Spinal cord (tissue), 10 donors: ENCODE measurements around the gene CPXM2. TPM values are rescaled to one million over a fixed set of nuclear protein-coding genes. Genes with fewer than 3 reads are reported as not detected.

Experiments used
- DNase-seq, 6 donors: peaks; one replicate each; pipeline versions ENCODE4 v3.0.0 to v3.0.0-alpha.2; 2013 to 2015; ENCODE audit warnings: low spot score in 6 of 6, low read depth in 4 of 6
- H3K27ac ChIP-seq: one replicate; pipeline ENCODE4 v1.5.1; 2013; ENCODE audit warnings: low read depth, low read length, control low read depth
- H3K27me3 ChIP-seq: one replicate; pipeline ENCODE4 v1.6.1; 2013; ENCODE audit warnings: low read length; ENCODE audit not compliant: control insufficient read depth, insufficient read depth
- H3K36me3 ChIP-seq: one replicate; pipeline ENCODE4 v1.6.1; 2013; ENCODE audit warnings: low read length; ENCODE audit not compliant: control insufficient read depth, insufficient read depth
- H3K4me1 ChIP-seq: one replicate; pipeline ENCODE4 v1.6.1; 2013; ENCODE audit warnings: low read length; ENCODE audit not compliant: control insufficient read depth, insufficient read depth
- H3K4me3 ChIP-seq: one replicate; pipeline ENCODE4 v1.5.1; 2013; ENCODE audit warnings: low read depth, low read length, control low read depth
- H3K9me3 ChIP-seq: one replicate; pipeline ENCODE4 v1.6.1; 2013; ENCODE audit warnings: low read length; ENCODE audit not compliant: control insufficient read depth, insufficient read depth
- WGBS: methylation state at CpG from one replicate; pipeline ENCODE4 v1.1.5; 2013; ENCODE audit warnings: missing lambda C conversion rate; ENCODE audit not compliant: insufficient coverage; 5-methylcytosine and 5-hydroxymethylcytosine counted together
- polyA plus RNA-seq, 2 donors: library from polyadenylated mRNA; unstranded; fragments of 120-200 nt; gene quantifications; one replicate each; pipeline ENCODE4 v1.2.1, GENCODE V29; 2013; ENCODE audit not compliant: insufficient read length in 2 of 2
- total RNA-seq, 2 donors: library from RNA; depleted of rRNA in 1 of 2; stranded (reverse); fragments of 120-200 nt in 1 of 2; fragments of >200 nt in 1 of 2; gene quantifications; one replicate each; pipeline versions ENCODE4 v1.2.3 to v1.2.4, GENCODE V29; 2013 to 2014
- donor health status: healthy.

The CPXM2 gene
- total and polyA plus RNA-seq, 4 donors: 12.7 to 29.3 (median 25.0) TPM

- Histone ChIP-seq H3K27me3 (peaks cover 16% of the 10 kb centered on the region), H3K4me1 (peaks cover 51% of the 10 kb centered on the region), H3K9me3 (no peaks in the 10 kb centered on the region), H3K36me3 (no peaks in the 10 kb centered on the region), H3K4me3 (no peak overlapping the region), H3K27ac (peak overlapping the region; percentile 44)
- DNase-seq: peak in 3 of 6 donors; percentile 62 to 87 (median 72)
- 53% methylated on average over 8 of the region's 8 CpGs for WGBS
Observed at GRCh38 chr10:123890226-123890625, 1.4 kb downstream of the CPXM2 start.

- Histone ChIP-seq H3K9me3 (no peaks in the 10 kb centered on the region), H3K27me3 (peaks cover 16% of the 10 kb centered on the region), H3K27ac (peak overlapping the region; percentile 2), H3K4me3 (no peak overlapping the region), H3K4me1 (peaks cover 52% of the 10 kb centered on the region), H3K36me3 (no peaks in the 10 kb centered on the region)
- DNase-seq: no peak
- 77% methylated on average over 4 of the region's 4 CpGs for WGBS
Observed at GRCh38 chr10:123889821-123890220, 1.8 kb downstream of the CPXM2 start.

GRCh38 chr10:123888751-123889150 is 2.9 kb downstream of the CPXM2 start:
- no peaks in the 10 kb centered on the region for H3K9me3 ChIP-seq
- no peaks in the 10 kb centered on the region for H3K36me3 ChIP-seq
- H3K4me1 ChIP-seq: peaks cover 54% of the 10 kb centered on the region
- DNase-seq: no peak
- no peak overlapping the region for H3K4me3 ChIP-seq
- no peak overlapping the region for H3K27ac ChIP-seq
- peaks cover 16% of the 10 kb centered on the region for H3K27me3 ChIP-seq
- WGBS: 93% methylated on average over 5 of the region's 5 CpGs

DNA sequence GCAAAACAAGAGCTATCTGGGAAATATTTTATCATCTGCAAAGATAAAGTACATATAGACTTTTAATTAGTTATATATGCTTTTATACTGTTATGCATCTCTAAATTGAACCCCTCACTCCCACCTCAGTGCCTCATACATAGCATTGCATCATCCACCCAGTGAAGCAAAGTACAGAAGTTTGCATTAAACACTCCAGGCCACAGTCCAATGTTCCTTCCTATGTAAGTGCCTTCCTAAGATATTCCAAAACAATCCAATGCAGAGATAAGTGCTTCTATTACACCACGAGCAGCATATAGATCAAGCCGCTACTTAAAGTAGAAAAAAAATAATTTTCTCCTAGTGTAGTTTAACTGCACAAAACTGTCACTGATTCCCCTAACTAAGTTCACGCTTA is 3.4 kb downstream of the CPXM2 start:
- Histone ChIP-seq H3K9me3 (no peaks in the 10 kb centered on the region), H3K27me3 (peaks cover 16% of the 10 kb centered on the region), H3K4me1 (peaks cover 53% of the 10 kb centered on the region), H3K4me3 (no peak overlapping the region), H3K36me3 (no peaks in the 10 kb centered on the region), H3K27ac (no peak overlapping the region)
- no peak for DNase-seq
- WGBS: no CpG with 5 or more reads among the region's 3 CpGs

DNA sequence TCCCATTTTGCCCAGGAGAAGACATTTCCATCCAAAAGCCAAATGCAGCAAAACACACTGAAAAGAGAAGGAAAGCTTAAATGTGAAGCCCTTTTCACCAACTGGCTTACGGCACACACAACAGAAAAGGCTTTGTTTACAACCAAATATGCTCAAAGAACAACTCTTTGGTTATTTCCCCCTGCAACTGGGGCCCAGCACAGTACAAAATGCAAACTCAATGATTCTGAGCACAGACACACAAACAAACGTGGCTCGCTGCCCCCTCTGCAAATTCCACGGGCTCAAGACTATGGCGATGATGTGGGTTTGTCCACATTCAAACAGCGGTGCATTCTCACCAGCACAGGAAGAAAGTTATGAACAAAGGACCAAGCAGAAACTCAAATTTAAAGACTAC is 5.3 kb downstream of the CPXM2 start:
- H3K36me3 ChIP-seq: no peaks in the 10 kb centered on the region
- H3K27ac ChIP-seq: no peak overlapping the region
- peak in 1 of 6 donors; percentile 30 for DNase-seq
- 54% methylated on average over 6 of the region's 6 CpGs for WGBS
- peaks cover 9% of the 10 kb centered on the region for H3K27me3 ChIP-seq
- no peak overlapping the region for H3K4me3 ChIP-seq
- H3K4me1 ChIP-seq: peaks cover 45% of the 10 kb centered on the region
- H3K9me3 ChIP-seq: no peaks in the 10 kb centered on the region

DNA sequence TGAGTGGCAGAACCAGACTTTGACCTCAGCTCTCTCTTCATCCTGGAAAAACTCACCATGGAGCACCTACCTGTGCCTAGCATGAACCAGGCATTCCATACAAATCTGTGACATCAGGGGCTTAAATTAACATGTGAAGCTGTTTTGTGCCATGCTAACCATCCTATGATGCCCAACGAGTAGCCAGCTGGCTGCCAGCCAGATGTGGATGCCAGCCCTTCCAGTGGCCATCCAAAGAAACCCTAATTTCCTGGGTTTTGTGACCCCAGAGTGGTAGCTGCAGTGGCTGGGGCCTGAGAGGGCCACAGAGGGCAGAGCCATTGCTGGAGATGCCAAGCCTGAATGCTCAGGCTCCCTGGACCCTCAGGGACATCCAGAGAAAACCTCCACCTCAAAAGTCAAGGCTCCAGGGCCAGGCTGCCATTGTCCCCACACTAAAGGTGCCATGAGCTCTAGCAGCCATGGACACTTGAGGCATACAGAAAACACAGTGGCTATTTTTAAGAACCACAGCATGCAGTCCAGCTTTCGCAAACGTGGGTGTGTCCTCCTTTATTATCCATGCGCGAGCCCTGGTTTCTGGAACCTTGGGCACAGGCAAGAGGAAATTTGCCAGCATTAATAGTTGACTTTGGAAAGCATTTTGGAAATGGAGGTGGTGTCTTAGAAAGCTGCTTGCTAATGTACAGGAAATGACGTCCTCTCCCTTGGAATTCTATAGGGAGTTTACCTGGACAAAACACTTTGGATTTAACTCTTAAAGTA is 6.0 kb downstream of the CPXM2 start:
- no peaks in the 10 kb centered on the region for H3K36me3 ChIP-seq
- no peak overlapping the region for H3K27ac ChIP-seq
- peak in 1 of 6 donors; percentile 56 for DNase-seq
- H3K9me3 ChIP-seq: no peaks in the 10 kb centered on the region
- H3K27me3 ChIP-seq: peaks cover 2% of the 10 kb centered on the region
- no peak overlapping the region for H3K4me3 ChIP-seq
- peaks cover 38% of the 10 kb centered on the region for H3K4me1 ChIP-seq
- 48% methylated on average over 3 of the region's 6 CpGs for WGBS

- Histone ChIP-seq H3K36me3 (no peaks in the 10 kb centered on the region), H3K27me3 (no peaks in the 10 kb centered on the region), H3K9me3 (no peaks in the 10 kb centered on the region), H3K4me3 (no peak overlapping the region), H3K4me1 (peaks cover 32% of the 10 kb centered on the region), H3K27ac (no peak overlapping the region)
- 91% methylated on average over 4 of the region's 5 CpGs for WGBS
- no peak for DNase-seq
Observed at GRCh38 chr10:123884907-123885381, 6.7 kb downstream of the CPXM2 start.

DNA sequence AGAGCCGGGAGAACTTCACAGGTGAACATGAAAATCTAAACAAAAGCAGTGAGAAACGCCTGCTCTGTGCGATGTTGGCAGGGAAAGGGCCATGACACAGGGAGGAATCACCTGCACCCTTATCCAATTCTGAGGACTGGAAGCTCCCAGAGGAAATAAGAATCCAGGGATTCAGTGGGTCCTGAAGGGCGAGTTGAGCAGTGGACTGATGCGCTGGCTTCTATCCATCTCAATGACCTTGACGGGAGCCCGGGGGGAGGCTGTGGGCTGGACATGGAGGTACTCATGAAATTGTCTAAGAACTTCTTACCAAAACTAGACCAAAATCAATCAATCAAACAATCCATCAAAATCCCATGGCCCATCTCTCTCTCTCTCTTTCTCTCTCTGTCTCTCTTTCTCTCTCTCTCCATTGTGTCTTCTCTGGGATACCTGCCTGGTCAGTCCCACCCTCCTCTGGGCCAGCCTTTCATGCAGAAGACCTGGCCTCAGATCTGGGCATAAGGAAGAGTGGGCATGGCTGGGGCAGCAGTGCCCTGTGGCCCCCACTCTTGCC is 7.2 kb downstream of the CPXM2 start:
- H3K4me3 ChIP-seq: no peak overlapping the region
- H3K27me3 ChIP-seq: no peaks in the 10 kb centered on the region
- DNase-seq: no peak
- WGBS: no CpG with 5 or more reads among the region's 7 CpGs
- H3K4me1 ChIP-seq: peaks cover 29% of the 10 kb centered on the region
- H3K27ac ChIP-seq: no peak overlapping the region
- H3K9me3 ChIP-seq: no peaks in the 10 kb centered on the region
- H3K36me3 ChIP-seq: no peaks in the 10 kb centered on the region

DNA sequence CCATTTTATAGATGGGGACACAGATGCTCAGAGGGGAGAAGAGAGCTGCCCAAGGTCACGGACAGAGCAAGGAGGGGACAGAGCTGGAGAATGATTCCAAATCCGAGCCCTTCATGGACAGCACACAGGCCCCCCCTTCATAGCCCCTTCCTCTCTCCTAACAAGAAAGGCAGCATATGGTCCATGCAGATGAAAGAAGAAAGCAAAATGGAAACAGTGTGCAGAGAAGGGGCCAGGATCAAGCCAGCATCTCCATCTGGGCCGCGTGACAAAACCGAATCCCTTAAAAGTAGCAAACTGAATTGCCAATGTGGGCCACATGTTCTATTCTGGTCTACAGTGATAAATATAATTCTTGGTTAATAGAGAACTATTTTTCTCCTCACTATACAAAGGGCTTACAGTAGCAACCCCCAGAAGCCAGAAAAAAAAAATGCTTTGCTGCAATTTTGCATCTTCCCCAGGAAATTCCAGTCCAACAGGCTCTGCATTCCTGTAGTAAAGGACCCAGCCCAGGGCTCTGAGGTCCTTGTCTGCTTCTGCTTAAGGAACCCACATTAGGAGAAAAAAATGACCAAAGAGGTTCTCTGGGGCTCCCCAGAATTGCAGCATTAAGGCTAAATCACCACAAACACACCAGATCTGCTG is 7.8 kb downstream of the CPXM2 start:
- H3K4me3 ChIP-seq: no peak overlapping the region
- H3K27ac ChIP-seq: no peak overlapping the region
- DNase-seq: peak in 1 of 6 donors; percentile 62

More for the DNA sequence above, 7.8 kb downstream of the CPXM2 start:
- no peaks in the 10 kb centered on the region for H3K27me3 ChIP-seq
- WGBS: no CpG with 5 or more reads among the region's 5 CpGs
- peaks cover 29% of the 10 kb centered on the region for H3K4me1 ChIP-seq
- H3K36me3 ChIP-seq: no peaks in the 10 kb centered on the region
- no peaks in the 10 kb centered on the region for H3K9me3 ChIP-seq
